ENCODE data around the gene PDCD10.

PDCD10 gene

DNA sequence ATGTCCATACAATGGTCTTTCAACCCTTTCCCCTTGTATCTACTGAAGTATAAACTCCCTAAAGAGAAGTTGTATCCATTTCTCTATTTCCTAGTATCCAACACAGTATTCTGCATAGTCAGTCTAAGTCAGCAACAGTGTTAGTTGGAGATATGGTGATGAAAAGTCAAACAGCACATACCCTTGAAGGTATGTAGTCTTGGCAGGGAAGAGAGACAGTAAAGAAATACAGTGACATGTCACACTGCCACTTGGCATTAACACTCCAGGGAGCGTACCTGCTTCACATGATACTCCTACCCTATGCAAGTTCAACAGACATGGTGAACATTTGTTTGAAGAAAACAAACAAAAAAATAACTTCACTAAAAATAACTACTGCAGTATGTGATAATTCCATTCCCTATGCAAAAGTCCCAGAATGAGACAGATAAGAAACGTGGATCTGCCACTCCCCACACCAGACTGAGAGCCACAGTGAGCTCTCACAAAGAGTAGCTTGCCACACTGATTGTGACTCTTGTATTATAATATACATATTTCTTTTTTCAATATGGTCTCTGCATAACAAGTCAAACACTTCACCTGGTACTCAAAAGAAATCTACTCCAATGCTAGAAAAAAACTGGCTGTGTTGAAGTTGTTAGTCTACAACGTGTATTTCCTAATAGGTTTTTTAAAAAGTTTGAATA lies 5.9 kb downstream of the PDCD10 start:
- DNase-seq (ENCODE audit: extremely low read depth, low read depth): no peak
- no peak overlapping the region for H3K4me3 ChIP-seq (replicated peaks; ENCODE audit: low read depth, low read length)
- TF ChIP-seq, protein P1, sequence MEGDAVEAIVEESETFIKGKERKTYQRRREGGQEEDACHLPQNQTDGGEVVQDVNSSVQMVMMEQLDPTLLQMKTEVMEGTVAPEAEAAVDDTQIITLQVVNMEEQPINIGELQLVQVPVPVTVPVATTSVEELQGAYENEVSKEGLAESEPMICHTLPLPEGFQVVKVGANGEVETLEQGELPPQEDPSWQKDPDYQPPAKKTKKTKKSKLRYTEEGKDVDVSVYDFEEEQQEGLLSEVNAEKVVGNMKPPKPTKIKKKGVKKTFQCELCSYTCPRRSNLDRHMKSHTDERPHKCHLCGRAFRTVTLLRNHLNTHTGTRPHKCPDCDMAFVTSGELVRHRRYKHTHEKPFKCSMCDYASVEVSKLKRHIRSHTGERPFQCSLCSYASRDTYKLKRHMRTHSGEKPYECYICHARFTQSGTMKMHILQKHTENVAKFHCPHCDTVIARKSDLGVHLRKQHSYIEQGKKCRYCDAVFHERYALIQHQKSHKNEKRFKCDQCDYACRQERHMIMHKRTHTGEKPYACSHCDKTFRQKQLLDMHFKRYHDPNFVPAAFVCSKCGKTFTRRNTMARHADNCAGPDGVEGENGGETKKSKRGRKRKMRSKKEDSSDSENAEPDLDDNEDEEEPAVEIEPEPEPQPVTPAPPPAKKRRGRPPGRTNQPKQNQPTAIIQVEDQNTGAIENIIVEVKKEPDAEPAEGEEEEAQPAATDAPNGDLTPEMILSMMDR (IDR thresholded peaks at IDR 0.05; ENCODE audit: low read depth, low read length, missing control alignments): no peak

DNA sequence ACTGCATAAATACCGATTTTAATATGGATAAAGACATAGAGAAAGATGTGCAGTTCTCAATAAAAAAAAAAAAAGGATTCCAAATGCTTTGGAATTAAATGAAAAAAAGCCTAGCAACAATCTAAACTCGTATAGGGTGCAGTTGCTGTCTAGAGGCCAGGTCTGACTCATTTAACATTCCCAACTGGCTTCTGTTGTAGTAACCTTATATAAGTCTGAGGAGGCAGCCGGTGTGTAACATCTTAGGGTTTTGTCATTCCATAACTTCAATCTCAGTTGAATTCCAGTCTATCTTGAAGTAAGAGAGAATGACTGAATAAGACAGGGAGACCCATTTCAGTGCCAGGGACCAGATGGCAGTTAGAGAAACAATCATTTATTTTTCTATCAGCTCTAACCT lies 6.5 kb downstream of the PDCD10 start:
- DNase-seq (ENCODE audit: extremely low read depth, low read depth): peak; percentile 11
- H3K4me3 ChIP-seq (replicated peaks; ENCODE audit: low read depth, low read length): no peak overlapping the region
- TF ChIP-seq, protein P1 (IDR thresholded peaks at IDR 0.05; ENCODE audit: low read depth, low read length, missing control alignments): no peak

DNA sequence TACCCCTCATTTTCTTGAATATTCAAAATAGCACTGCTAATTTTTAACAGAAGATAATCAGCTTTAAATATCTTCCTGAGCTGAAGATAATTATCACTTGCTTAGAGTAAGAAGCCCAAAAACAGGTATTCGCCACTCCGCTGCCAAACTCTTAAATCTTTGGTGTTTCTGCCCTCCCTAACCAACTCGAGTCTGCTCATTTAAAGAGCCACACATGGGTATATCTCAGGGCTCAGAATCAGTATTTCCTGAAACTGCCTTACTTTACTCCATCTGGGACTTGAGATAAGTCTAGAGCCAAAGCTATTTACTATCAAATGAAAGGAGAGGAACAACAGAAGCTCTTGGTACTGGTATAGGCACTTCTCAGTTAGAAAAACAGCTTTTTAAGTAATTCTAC lies 10.8 kb downstream of the PDCD10 start:
- TF ChIP-seq, protein P1 (IDR thresholded peaks at IDR 0.05; ENCODE audit: low read depth, low read length, missing control alignments): no peak
- no peak overlapping the region for H3K4me3 ChIP-seq (replicated peaks; ENCODE audit: low read depth, low read length)
- no peak for DNase-seq (ENCODE audit: extremely low read depth, low read depth)

DNA sequence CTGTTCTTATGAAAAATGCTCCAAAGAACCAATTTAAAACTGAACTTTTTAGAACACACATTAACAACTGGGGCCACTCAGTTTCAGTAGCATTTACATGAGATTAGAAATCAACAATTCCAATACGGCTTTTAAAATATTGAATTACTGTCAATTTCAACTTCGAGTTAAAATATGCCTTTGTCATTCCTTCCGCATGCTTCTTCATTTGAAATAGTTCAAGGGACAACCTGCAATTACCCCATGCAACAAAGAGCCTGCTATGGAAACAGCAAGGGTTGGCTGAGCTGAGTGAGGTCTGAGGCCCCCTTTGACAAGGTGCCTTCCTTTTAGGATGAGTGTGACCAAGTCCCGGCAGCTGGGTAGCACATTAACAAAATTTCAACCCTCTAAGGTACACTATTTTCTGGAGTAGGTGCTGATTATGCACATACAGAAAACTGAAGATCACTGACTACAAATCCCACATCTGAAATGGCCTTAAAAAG lies 11.6 kb downstream of the PDCD10 start:
- DNase-seq (ENCODE audit: extremely low read depth, low read depth): no peak
- H3K4me3 ChIP-seq (replicated peaks; ENCODE audit: low read depth, low read length): no peak overlapping the region
- TF ChIP-seq, protein P1 (IDR thresholded peaks at IDR 0.05; ENCODE audit: low read depth, low read length, missing control alignments): no peak

DNA sequence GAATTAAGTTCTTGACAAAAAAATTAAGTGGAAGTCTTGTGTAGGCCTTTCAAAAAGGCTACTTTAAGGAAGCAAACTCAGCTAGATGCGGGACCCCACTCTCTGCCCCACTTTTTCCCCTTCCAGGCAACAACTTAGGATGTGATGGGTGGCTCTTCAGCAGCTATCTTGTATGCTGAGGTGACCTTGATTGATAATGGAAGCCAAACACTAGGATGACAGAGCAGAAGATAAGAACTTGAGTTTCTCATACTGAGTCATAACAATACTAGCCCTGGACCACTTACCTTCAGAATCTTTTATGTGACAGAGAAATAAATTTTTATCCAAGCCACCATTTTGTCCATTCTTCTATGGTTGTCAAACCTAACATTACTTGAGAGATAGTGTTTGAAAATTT lies 16.1 kb downstream of the PDCD10 start:
- H3K4me3 ChIP-seq (replicated peaks; ENCODE audit: low read depth, low read length): no peak overlapping the region
- DNase-seq (ENCODE audit: extremely low read depth, low read depth): no peak
- TF ChIP-seq, protein P1 (IDR thresholded peaks at IDR 0.05; ENCODE audit: low read depth, low read length, missing control alignments): no peak

DNA sequence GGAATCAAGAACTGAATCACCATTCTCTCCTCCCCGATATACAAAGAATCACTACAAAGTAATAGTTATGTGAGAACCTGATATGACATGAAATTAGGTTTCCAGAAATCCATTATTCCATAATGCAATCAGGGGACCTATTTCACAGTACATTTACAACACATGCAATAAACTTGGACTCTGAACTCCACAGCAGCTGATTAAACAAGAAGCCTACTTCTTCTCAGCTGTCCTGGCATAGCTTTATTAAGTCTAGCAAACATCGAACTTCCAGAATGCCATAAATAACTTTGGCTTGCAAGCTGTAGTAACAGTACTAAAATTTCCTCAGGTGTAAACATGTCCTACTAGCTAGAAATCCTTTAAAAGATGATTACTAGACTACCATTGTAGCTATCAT lies 17.8 kb downstream of the PDCD10 start:
- TF ChIP-seq, protein P1 (IDR thresholded peaks at IDR 0.05; ENCODE audit: low read depth, low read length, missing control alignments): no peak
- no peak for DNase-seq (ENCODE audit: extremely low read depth, low read depth)
- H3K4me3 ChIP-seq (replicated peaks; ENCODE audit: low read depth, low read length): no peak overlapping the region

DNA sequence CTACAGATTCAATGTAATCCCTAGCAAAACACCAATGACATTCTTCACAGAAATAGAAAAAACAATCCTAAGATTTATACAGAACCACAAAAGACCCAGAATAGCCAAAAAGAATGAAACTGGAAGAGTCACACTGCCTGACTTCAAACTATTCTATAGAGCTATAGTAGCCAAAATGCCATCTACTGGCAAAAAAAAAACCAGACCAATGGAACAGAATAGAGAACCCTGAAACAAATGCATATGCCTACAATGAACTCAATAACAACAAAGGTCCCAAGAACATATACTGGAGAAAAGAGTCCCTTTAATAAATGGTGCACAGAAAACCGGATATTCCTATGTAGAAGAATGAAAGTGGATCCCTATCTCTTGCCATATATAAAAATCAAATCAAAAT lies 19.8 kb downstream of the PDCD10 start:
- DNase-seq (ENCODE audit: extremely low read depth, low read depth): no peak

More for the DNA sequence above, 19.8 kb downstream of the PDCD10 start:
- TF ChIP-seq, protein P1 (IDR thresholded peaks at IDR 0.05; ENCODE audit: low read depth, low read length, missing control alignments): no peak
- no peak overlapping the region for H3K4me3 ChIP-seq (replicated peaks; ENCODE audit: low read depth, low read length)
